ENCODE results near the gene DAB2IP. TPM values are rescaled to one million over a fixed set of nuclear protein-coding genes. Genes with fewer than 3 reads are reported as not detected.

The DAB2IP gene
- polyA plus RNA-seq, 1 donor from 2014 or later = 17.3 TPM

DNA sequence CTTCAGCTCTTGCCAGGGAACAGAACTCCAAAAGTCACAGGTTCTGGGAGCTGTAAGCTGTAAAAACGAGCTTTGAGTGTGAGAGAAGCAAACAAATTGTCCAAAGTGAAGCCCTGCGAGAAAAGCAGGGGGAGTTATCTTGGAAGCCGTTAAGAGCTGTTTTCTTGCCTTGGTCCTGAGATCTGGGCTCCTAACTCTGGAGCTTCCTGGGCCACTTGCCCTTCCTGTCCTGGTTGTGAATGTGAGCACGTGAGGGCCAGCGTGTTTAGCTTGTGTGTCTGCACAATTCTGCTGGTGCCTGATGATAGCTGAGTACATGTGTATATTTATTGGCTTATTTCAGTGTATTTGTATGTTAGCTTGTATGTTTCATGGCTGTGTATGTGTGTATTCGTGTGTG lies 40.5 kb downstream of the DAB2IP start:
- Histone ChIP-seq H3K36me3 (ENCODE audit: insufficient read depth, low read length) (no peaks in the 10 kb centered on the region), H3K4me3 (ENCODE audit: low read length) (no peak overlapping the region), H3K79me2 (replicated peaks; ENCODE audit: insufficient read depth, low read length) (no peaks in the 10 kb centered on the region), H3K4me2 (ENCODE audit: low read length) (no peak overlapping the region), H3F3A (ENCODE audit: insufficient read depth, low read length, poor library complexity, severe bottlenecking) (no peaks in the 10 kb centered on the region), H3K9me2 (ENCODE audit: insufficient read depth, low read length) (no peaks in the 10 kb centered on the region), H2AFZ (ENCODE audit: low read depth, low read length) (no peak overlapping the region), H4K20me1 (ENCODE audit: insufficient read depth) (no peaks in the 10 kb centered on the region), H3K9me3 (ENCODE audit: low read length) (no peaks in the 10 kb centered on the region), H3K9ac (ENCODE audit: low read length) (no peak overlapping the region), H3K27ac (ENCODE audit: low read length) (no peak overlapping the region), H3K27me3 (ENCODE audit: insufficient read depth, low read depth, low read length) (no peaks in the 10 kb centered on the region)
- TF ChIP-seq TAF1 (IDR thresholded peaks at IDR 0.05; ENCODE audit: low read depth) = no peak
- no peak for TF ChIP-seq MXI1 (conservative IDR thresholded peaks at IDR 0.05; ENCODE audit: poor library complexity, severe bottlenecking)
- no peak for TF ChIP-seq POLR2AphosphoS5 (IDR thresholded peaks at IDR 0.05)
- no peak for TF ChIP-seq EZH2 (IDR thresholded peaks at IDR 0.05; ENCODE audit: borderline replicate concordance, insufficient read depth, low read length, poor library complexity, severe bottlenecking)
- TF ChIP-seq, protein P1, sequence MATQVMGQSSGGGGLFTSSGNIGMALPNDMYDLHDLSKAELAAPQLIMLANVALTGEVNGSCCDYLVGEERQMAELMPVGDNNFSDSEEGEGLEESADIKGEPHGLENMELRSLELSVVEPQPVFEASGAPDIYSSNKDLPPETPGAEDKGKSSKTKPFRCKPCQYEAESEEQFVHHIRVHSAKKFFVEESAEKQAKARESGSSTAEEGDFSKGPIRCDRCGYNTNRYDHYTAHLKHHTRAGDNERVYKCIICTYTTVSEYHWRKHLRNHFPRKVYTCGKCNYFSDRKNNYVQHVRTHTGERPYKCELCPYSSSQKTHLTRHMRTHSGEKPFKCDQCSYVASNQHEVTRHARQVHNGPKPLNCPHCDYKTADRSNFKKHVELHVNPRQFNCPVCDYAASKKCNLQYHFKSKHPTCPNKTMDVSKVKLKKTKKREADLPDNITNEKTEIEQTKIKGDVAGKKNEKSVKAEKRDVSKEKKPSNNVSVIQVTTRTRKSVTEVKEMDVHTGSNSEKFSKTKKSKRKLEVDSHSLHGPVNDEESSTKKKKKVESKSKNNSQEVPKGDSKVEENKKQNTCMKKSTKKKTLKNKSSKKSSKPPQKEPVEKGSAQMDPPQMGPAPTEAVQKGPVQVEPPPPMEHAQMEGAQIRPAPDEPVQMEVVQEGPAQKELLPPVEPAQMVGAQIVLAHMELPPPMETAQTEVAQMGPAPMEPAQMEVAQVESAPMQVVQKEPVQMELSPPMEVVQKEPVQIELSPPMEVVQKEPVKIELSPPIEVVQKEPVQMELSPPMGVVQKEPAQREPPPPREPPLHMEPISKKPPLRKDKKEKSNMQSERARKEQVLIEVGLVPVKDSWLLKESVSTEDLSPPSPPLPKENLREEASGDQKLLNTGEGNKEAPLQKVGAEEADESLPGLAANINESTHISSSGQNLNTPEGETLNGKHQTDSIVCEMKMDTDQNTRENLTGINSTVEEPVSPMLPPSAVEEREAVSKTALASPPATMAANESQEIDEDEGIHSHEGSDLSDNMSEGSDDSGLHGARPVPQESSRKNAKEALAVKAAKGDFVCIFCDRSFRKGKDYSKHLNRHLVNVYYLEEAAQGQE (IDR thresholded peaks at IDR 0.05; ENCODE audit: borderline replicate concordance) = no peak
- TF ChIP-seq, protein P2, sequence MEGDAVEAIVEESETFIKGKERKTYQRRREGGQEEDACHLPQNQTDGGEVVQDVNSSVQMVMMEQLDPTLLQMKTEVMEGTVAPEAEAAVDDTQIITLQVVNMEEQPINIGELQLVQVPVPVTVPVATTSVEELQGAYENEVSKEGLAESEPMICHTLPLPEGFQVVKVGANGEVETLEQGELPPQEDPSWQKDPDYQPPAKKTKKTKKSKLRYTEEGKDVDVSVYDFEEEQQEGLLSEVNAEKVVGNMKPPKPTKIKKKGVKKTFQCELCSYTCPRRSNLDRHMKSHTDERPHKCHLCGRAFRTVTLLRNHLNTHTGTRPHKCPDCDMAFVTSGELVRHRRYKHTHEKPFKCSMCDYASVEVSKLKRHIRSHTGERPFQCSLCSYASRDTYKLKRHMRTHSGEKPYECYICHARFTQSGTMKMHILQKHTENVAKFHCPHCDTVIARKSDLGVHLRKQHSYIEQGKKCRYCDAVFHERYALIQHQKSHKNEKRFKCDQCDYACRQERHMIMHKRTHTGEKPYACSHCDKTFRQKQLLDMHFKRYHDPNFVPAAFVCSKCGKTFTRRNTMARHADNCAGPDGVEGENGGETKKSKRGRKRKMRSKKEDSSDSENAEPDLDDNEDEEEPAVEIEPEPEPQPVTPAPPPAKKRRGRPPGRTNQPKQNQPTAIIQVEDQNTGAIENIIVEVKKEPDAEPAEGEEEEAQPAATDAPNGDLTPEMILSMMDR (IDR thresholded peaks at IDR 0.05; ENCODE audit: poor library complexity, severe bottlenecking) = no peak
- TF ChIP-seq EP300 (conservative IDR thresholded peaks at IDR 0.05; ENCODE audit: poor library complexity, severe bottlenecking) = no peak
- TF ChIP-seq SMC3 (conservative IDR thresholded peaks at IDR 0.05; ENCODE audit: poor library complexity) = no peak
- TF ChIP-seq RAD21 (conservative IDR thresholded peaks at IDR 0.05) = no peak

DNA sequence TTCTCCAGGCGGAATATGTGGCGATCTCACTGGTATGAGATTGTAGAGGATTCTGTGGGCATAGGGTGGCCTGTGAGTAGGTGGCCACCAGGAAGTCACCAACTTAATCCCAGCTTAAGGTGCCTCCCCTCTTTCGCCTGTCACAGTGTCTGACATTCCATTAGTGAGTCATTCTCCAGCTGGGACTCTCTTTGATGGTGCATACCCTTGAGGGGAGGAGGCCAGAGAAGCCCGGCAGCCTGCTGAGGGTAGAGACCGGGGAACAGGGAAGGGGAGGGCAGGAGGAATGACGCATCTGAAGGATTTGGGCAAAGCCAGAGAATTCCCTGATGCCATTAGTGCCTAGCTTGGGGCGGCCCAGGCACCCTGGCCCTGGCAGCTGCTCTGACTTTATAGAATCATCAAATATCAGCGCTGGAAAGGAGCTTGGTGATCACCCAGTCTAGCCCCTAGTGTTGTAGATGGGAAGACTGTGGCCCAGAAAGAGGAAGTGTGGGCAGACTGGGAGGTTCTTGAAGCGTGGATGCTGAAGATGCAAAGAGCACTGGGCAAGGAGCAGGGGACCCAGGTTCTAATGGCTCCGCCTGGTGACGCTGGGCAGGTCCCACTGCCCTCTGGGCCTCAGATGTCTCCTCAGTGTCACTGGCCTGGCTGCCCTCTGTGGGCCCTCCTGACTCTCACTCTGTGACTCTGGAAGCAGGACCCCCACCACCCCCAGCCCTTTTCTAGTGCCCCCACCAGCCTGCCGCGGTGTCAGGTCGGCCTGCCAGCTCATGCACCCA lies 41.4 kb downstream of the DAB2IP start:
- H3F3A ChIP-seq (ENCODE audit: insufficient read depth, low read length, poor library complexity, severe bottlenecking) = no peaks in the 10 kb centered on the region
- no peaks in the 10 kb centered on the region for H3K9me2 ChIP-seq (ENCODE audit: insufficient read depth, low read length)
- no peaks in the 10 kb centered on the region for H3K27me3 ChIP-seq (ENCODE audit: insufficient read depth, low read depth, low read length)
- no peak overlapping the region for H3K4me3 ChIP-seq (ENCODE audit: low read length)
- no peaks in the 10 kb centered on the region for H3K36me3 ChIP-seq (ENCODE audit: insufficient read depth, low read length)
- no peaks in the 10 kb centered on the region for H3K9me3 ChIP-seq (ENCODE audit: low read length)
- no peak overlapping the region for H3K9ac ChIP-seq (ENCODE audit: low read length)
- TF ChIP-seq EZH2 (IDR thresholded peaks at IDR 0.05; ENCODE audit: borderline replicate concordance, insufficient read depth, low read length, poor library complexity, severe bottlenecking) (no peak), POLR2AphosphoS5 (IDR thresholded peaks at IDR 0.05) (no peak), RAD21 (conservative IDR thresholded peaks at IDR 0.05) (no peak), EP300 (conservative IDR thresholded peaks at IDR 0.05; ENCODE audit: poor library complexity, severe bottlenecking) (no peak), SMC3 (conservative IDR thresholded peaks at IDR 0.05; ENCODE audit: poor library complexity) (no peak), MXI1 (conservative IDR thresholded peaks at IDR 0.05; ENCODE audit: poor library complexity, severe bottlenecking) (no peak), TAF1 (IDR thresholded peaks at IDR 0.05; ENCODE audit: low read depth) (no peak)
- TF ChIP-seq, protein P2 (IDR thresholded peaks at IDR 0.05; ENCODE audit: poor library complexity, severe bottlenecking) = no peak
- TF ChIP-seq, protein P1 (IDR thresholded peaks at IDR 0.05; ENCODE audit: borderline replicate concordance) = no peak
- no peak overlapping the region for H3K4me2 ChIP-seq (ENCODE audit: low read length)
- H2AFZ ChIP-seq (ENCODE audit: low read depth, low read length) = no peak overlapping the region
- H4K20me1 ChIP-seq (ENCODE audit: insufficient read depth) = no peaks in the 10 kb centered on the region
- peaks cover 1% of the 10 kb centered on the region for H3K79me2 ChIP-seq (replicated peaks; ENCODE audit: insufficient read depth, low read length)
- no peak overlapping the region for H3K27ac ChIP-seq (ENCODE audit: low read length)

Measured in neural cell (in vitro differentiated cells).